PC-3 (cell line): ENCODE data around the gene FADS1. TPM values are rescaled to one million over a fixed set of nuclear protein-coding genes. Genes with fewer than 3 reads are reported as not detected.

Experiments
- ATAC-seq: fragments of 200-7000 bp; cut with Tn5 transposase; 2 replicates; pipeline ENCODE4 v1.9.1; 2020; ENCODE audit warnings: mild to moderate bottlenecking, moderate library complexity
- BruUV-seq: library from RNA; stranded (reverse); fragments of 400-500 nt; replicated peaks from 2 replicates; lab custom pipeline; 2021; lab: Mats Ljungman, UMichigan
- CTCF ChIA-PET: fragments of 300-600 bp; sonication (Branson Sonifier 250); formaldehyde crosslinking; loops from one replicate; lab custom pipeline; 2022; ENCODE audit warnings: antibody characterized with exemption; lab: Charles Lee
- POLR2A ChIA-PET: fragments of 300-600 bp; sonication (Branson Sonifier 250); formaldehyde crosslinking; loops from one replicate; lab custom pipeline; 2022; ENCODE audit warnings: antibody characterized with exemption; ENCODE audit not compliant: unreplicated experiment; lab: Charles Lee
- DNase-seq: peaks from one replicate; pipeline ENCODE4 v3.0.0-alpha.2; 2015
- H2AFZ ChIP-seq: fragments of 300-600 bp; sonication (generic); 2 replicates; pipeline ENCODE4 v1.6.0; 2016; ENCODE audit warnings: antibody characterized with exemption, low read length
- H3F3A ChIP-seq: fragments of 300-600 bp; sonication (generic); one replicate; pipeline ENCODE4 v1.6.0; 2017; ENCODE audit warnings: antibody characterized with exemption, low read length, control low read depth, mild to moderate bottlenecking; ENCODE audit not compliant: unreplicated experiment
- H3K27ac ChIP-seq: fragments of 300-600 bp; sonication (generic); 2 replicates; pipeline ENCODE4 v1.5.1; 2016; ENCODE audit warnings: mild to moderate bottlenecking, low read length
- H3K27me3 ChIP-seq: fragments of 300-600 bp; sonication (generic); 2 replicates; pipeline ENCODE4 v1.6.1; 2016; ENCODE audit warnings: low read length, mixed read lengths
- H3K36me3 ChIP-seq: fragments of 300-600 bp; sonication (generic); 2 replicates; pipeline ENCODE4 v1.6.1; 2016; ENCODE audit warnings: low read depth, mixed run types, low read length, mixed read lengths
- H3K4me1 ChIP-seq: fragments of 300-600 bp; sonication (generic); 2 replicates; pipeline ENCODE4 v1.5.1; 2016; ENCODE audit warnings: low read length; ENCODE audit not compliant: insufficient read depth
- H3K4me2 ChIP-seq: fragments of 300-600 bp; sonication (generic); 2 replicates; pipeline ENCODE4 v1.6.0; 2016; ENCODE audit warnings: low read length
- H3K4me3 ChIP-seq: fragments of 300-600 bp; sonication (generic); 2 replicates; pipeline ENCODE4 v1.5.1; 2016; ENCODE audit warnings: mild to moderate bottlenecking, low read length, mixed read lengths
- H3K79me2 ChIP-seq: fragments of 300-600 bp; sonication (generic); 2 replicates; pipeline ENCODE4 v1.6.1; 2017; ENCODE audit warnings: low read length, mixed read lengths
- H3K9ac ChIP-seq: fragments of 300-600 bp; sonication (generic); 2 replicates; pipeline ENCODE4 v1.6.0; 2016; ENCODE audit warnings: mild to moderate bottlenecking, low read length
- H3K9me2 ChIP-seq: fragments of 300-600 bp; sonication (generic); replicated peaks from 2 replicates; pipeline ENCODE4 v1.6.1; 2016; ENCODE audit warnings: mixed run types, low read length, mixed read lengths
- H3K9me3 ChIP-seq: fragments of 300-600 bp; sonication (generic); 2 replicates; pipeline ENCODE4 v1.6.1; 2016; ENCODE audit warnings: low read length, mixed read lengths
- H4K20me1 ChIP-seq: fragments of 300-600 bp; sonication (generic); 2 replicates; pipeline ENCODE4 v1.6.1; 2016; ENCODE audit warnings: low read length, mixed read lengths
- EZH2 ChIP-seq: fragments of 300-600 bp; sonication (generic); IDR thresholded peaks from one replicate; pipeline ENCODE4 v1.6.1; 2017; ENCODE audit warnings: antibody characterized with exemption, mild to moderate bottlenecking, low read length; ENCODE audit not compliant: unreplicated experiment
- EZH2phosphoT487 ChIP-seq: fragments of 300-600 bp; sonication (generic); IDR thresholded peaks from 2 replicates; pipeline ENCODE4 v1.6.1; 2018; ENCODE audit warnings: mild to moderate bottlenecking, antibody characterized with exemption, low read length, borderline replicate concordance
- intact Hi-C: fragments of 100-400 bp; cut with micrococcal nuclease; formaldehyde crosslinking; loops from 2 replicates; pipeline ENCODE4 v1.9.0; 2023
- total RNA-seq: library from RNA; depleted of rRNA; stranded (reverse); fragments of >200 nt; gene quantifications from 2 replicates; pipeline ENCODE4 v1.2.3, GENCODE V29; 2014
- TF ChIP-seq, protein P1 (sequence below): fragments of 300-600 bp; sonication (generic); conservative IDR thresholded peaks from 2 replicates; pipeline ENCODE4 v1.5.1; 2017; ENCODE audit warnings: antibody characterized with exemption, low read depth, mild to moderate bottlenecking, low read length

FADS1 gene
- total RNA-seq, 1 experiment from 2014 or later, result 84.4 TPM

DNA sequence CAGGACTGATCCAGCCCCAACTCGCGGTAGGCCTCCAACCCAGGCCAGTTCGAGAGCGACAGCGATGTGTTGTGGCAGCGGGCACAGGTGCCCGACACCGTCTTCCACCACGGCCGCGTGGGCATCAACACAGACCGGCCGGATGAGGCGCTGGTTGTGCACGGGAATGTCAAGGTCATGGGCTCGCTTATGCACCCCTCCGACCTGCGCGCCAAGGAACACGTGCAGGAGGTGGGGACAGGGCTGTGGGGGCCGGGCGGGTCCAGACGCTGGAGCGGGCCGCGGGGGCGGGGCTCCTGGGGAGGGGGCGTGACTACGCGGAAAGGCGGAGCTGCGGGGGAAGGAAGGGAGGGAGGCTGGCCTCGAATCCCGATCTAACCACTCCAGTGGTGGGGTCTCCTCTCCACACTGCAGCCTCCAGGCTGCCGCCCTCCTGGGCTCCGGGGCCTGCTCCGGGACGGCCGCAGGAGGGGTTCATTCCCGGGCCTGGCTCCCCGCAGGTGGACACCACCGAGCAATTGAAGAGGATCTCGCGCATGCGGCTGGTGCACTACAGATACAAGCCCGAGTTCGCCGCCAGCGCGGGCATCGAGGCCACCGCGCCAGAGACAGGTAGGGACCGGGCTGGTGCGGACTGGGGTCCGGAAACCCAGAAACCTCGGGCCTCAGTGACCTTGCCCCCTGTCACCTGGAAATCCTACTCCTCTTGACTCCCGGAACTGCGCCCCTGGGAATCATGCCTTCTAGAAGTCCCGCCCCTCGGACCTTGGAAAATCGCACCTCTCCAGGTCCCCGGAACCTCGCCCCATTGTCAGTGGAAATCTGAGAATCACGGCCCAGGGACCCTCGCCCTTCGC lies 39.3 kb downstream of the FADS1 start:
- H3K4me2 ChIP-seq, result no peak overlapping the region

DNA sequence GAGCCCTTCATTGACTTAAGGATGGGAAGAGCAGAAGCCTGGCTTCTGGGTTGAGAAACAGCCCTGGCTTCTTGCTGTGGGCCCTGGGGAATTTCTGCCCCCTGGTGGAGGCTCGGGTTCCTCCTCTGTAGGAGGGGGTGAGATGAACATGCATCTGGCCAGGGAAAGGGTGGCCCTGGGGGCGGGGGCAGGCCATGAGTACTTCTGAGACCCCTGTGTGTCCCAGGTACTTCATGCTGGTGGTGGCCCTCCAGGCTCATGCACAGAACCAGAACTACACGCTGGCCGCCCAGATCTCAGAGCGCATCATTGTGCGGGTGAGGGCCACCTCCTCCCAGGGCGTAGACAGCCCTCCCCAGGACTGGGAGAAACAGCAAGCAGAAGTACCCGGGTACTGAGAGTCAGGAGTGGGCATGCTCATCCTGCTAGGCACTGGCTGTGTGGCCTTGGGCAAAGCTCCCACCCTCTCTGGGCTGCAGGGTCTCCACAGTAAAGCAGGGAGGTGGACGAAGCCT lies 40.2 kb downstream of the FADS1 start:
- Histone ChIP-seq H3K9ac (no peak overlapping the region), H3K36me3 (no peaks in the 10 kb centered on the region), H2AFZ (0 out of 2 replicates have a peak overlapping the region, but pooled peaks have one; percentile 41), H3F3A (no peaks in the 10 kb centered on the region), H3K27me3 (no peaks in the 10 kb centered on the region), H4K20me1 (no peaks in the 10 kb centered on the region), H3K27ac (no peak overlapping the region), H3K4me3 (no peak overlapping the region), H3K79me2 (no peaks in the 10 kb centered on the region), H3K4me1 (no peaks in the 10 kb centered on the region), H3K4me2 (no peak overlapping the region), H3K9me2 (no peaks in the 10 kb centered on the region), H3K9me3 (no peaks in the 10 kb centered on the region)
- TF ChIP-seq, protein P1, sequence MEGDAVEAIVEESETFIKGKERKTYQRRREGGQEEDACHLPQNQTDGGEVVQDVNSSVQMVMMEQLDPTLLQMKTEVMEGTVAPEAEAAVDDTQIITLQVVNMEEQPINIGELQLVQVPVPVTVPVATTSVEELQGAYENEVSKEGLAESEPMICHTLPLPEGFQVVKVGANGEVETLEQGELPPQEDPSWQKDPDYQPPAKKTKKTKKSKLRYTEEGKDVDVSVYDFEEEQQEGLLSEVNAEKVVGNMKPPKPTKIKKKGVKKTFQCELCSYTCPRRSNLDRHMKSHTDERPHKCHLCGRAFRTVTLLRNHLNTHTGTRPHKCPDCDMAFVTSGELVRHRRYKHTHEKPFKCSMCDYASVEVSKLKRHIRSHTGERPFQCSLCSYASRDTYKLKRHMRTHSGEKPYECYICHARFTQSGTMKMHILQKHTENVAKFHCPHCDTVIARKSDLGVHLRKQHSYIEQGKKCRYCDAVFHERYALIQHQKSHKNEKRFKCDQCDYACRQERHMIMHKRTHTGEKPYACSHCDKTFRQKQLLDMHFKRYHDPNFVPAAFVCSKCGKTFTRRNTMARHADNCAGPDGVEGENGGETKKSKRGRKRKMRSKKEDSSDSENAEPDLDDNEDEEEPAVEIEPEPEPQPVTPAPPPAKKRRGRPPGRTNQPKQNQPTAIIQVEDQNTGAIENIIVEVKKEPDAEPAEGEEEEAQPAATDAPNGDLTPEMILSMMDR, result peak; percentile 94
- TF ChIP-seq EZH2phosphoT487, result no peak
- no peak for TF ChIP-seq EZH2
- peak; percentile 80 for DNase-seq
- peak; percentile 83 for ATAC-seq
- intact Hi-C loops, result loop anchor here (1.0 kb wide), 2 partner anchors 24 to 29 kb away; partner anchors contain the start of gene MYRF
- CTCF ChIA-PET, result no interaction called here
- no TSS peak for BruUV-seq
- POLR2A ChIA-PET, result no interaction called here

More for the DNA sequence above, 39.3 kb downstream of the FADS1 start:
- H4K20me1 ChIP-seq, result no peaks in the 10 kb centered on the region
- no TSS peak for BruUV-seq
- intact Hi-C loops, result no loop called here
- H3F3A ChIP-seq, result no peaks in the 10 kb centered on the region
- no peaks in the 10 kb centered on the region for H3K4me1 ChIP-seq
- no peaks in the 10 kb centered on the region for H3K27me3 ChIP-seq
- 0 out of 2 replicates have a peak overlapping the region, but pooled peaks have one; percentile 41 for H2AFZ ChIP-seq
- DNase-seq (no peak), ATAC-seq (peak; percentile 44)
- H3K36me3 ChIP-seq, result no peaks in the 10 kb centered on the region
- no peak overlapping the region for H3K4me3 ChIP-seq
- TF ChIP-seq, protein P1, result no peak
- TF ChIP-seq EZH2phosphoT487, result no peak
- TF ChIP-seq EZH2, result no peak
- no peak overlapping the region for H3K9ac ChIP-seq
- no peak overlapping the region for H3K27ac ChIP-seq
- H3K9me3 ChIP-seq, result no peaks in the 10 kb centered on the region
- no peaks in the 10 kb centered on the region for H3K9me2 ChIP-seq
- ChIA-PET CTCF (interaction anchor here (0.6 kb wide), 1 partner anchor 20 kb away, joined by 3 read pairs; no protein-coding TSS in a partner anchor), POLR2A (no interaction called here)
- no peaks in the 10 kb centered on the region for H3K79me2 ChIP-seq
